GM10248 (cell line): ENCODE measurements around the gene IL17C.
A peak's percentile ranks its signal among the peaks of the same experiment; 100 is the strongest.

Experiments used
- CTCF ChIA-PET: fragments of 300-600 bp; sonication (Branson Sonifier 250); formaldehyde crosslinking; extraction: SDS; loops from one replicate; lab custom pipeline; 2021; ENCODE audit warnings: antibody characterized with exemption; lab: Yijun Ruan, JAX
- POLR2A ChIA-PET: fragments of 350-650 bp; sonication (Branson Sonifier 250); formaldehyde crosslinking; extraction: SDS; loops from one replicate; lab custom pipeline; 2020; ENCODE audit warnings: antibody characterized with exemption; lab: Yijun Ruan, JAX
- DNase-seq: peaks from one replicate; pipeline ENCODE4 v3.0.0; 2012; ENCODE audit errors: extremely low spot score
- CTCF ChIP-seq: IDR thresholded peaks from 2 replicates; pipeline ENCODE4 v1.5.1; 2012; ENCODE audit warnings: mild to moderate bottlenecking, low read depth; ENCODE audit errors: extremely low read depth, missing control alignments, control extremely low read depth

The IL17C gene

GRCh38 chr16:88678224-88678979, 40.0 kb downstream of the IL17C start:
- POLR2A ChIA-PET = no interaction called here

GRCh38 chr16:88680554-88681083, 42.2 kb downstream of the IL17C start:
- POLR2A ChIA-PET = no interaction called here
- no peak for DNase-seq
- CTCF ChIA-PET = interaction anchor here (0.9 to 1.8 kb wide), 6 partner anchors 15 to 57 kb away, joined by 3 to 5 read pairs (median 4); partner anchors contain the start of gene MVD
- no peak for TF ChIP-seq CTCF

More at GRCh38 chr16:88678224-88678979, 40.0 kb downstream of the IL17C start:
- CTCF ChIA-PET = no interaction called here
- no peak for DNase-seq
- TF ChIP-seq CTCF = no peak

GRCh38 chr16:88681084-88681680, 42.8 kb downstream of the IL17C start:
- TF ChIP-seq CTCF = peak; percentile 60
- DNase-seq = peak; percentile 73
- ChIA-PET POLR2A (interaction anchor here (0.5 kb wide), 2 partner anchors 48 to 523 kb away, joined by 4 to 6 read pairs; no protein-coding TSS in a partner anchor), CTCF (interaction anchor here (0.9 to 1.8 kb wide), 6 partner anchors 10 to 56 kb away, joined by 3 to 5 read pairs (median 4); partner anchors contain the start of gene MVD)

GRCh38 chr16:88681709-88682451, 43.5 kb downstream of the IL17C start:
- DNase-seq = peak; percentile 91
- ChIA-PET POLR2A (interaction anchor here (0.5 kb wide), 2 partner anchors 48 to 522 kb away, joined by 4 to 6 read pairs; no protein-coding TSS in a partner anchor), CTCF (interaction anchor here (0.9 to 1.8 kb wide), 5 partner anchors 8 to 56 kb away, joined by 3 to 5 read pairs (median 5); partner anchors contain the start of gene MVD)
- TF ChIP-seq CTCF = no peak

GRCh38 chr16:88684569-88685155, 46.3 kb downstream of the IL17C start:
- no peak for DNase-seq
- POLR2A ChIA-PET = no interaction called here
- TF ChIP-seq CTCF = no peak
- CTCF ChIA-PET = interaction anchor here (0.9 to 1.8 kb wide), 6 partner anchors 15 to 51 kb away, joined by 3 to 4 read pairs (median 4); no protein-coding TSS in a partner anchor
